Measurements from ENCODE around the gene DGCR2.

Gene DGCR2

DNA sequence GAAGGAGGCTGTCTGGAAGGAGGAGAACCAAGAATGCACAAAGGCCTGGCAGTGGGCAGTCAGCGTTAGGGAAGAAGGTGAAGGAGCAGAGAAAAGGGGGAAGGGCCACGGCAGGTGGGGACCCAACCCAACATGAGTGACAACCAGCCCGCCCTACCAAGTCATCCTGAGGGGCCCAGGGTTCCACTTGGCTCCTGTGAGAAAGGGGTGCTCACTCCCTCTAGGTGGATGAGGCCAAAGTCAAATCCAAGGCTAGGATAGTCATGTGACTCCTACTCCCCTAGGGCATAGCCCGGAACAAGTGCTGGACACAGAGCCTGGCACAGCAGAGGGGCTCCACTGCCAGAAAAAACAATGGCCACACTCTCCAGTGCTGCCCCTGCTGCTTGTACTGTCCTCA lies 2.2 kb upstream of the DGCR2 start:
- TF ChIP-seq CTCF (conservative IDR thresholded peaks at IDR 0.05), result no peak
- TF ChIP-seq ZFX (IDR thresholded peaks at IDR 0.05), result no peak
- no peak overlapping the region for H3K27ac ChIP-seq

DNA sequence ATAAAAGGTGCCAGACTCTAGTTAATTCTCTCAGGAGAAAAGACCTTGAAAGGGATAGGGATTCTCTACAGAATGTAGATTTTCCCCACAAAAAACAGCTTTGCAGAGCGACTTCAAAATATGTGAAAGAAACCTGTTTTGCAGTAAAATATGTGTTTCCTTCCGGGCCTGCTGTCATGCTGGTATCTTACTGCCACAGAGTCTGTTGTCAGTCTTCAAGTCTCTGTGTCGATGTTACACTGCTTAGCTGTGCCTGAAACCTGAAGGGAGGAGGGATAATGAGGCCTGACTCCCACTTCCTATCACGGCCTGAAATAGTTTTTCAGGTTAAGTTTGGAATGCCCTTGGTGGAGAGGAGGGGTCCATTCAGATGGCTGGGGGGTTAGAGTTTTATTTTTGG lies 1.7 kb upstream of the DGCR2 start:
- TF ChIP-seq CTCF (conservative IDR thresholded peaks at IDR 0.05) (no peak), ZFX (IDR thresholded peaks at IDR 0.05) (no peak)
- H3K27ac ChIP-seq, result no peak overlapping the region

DNA sequence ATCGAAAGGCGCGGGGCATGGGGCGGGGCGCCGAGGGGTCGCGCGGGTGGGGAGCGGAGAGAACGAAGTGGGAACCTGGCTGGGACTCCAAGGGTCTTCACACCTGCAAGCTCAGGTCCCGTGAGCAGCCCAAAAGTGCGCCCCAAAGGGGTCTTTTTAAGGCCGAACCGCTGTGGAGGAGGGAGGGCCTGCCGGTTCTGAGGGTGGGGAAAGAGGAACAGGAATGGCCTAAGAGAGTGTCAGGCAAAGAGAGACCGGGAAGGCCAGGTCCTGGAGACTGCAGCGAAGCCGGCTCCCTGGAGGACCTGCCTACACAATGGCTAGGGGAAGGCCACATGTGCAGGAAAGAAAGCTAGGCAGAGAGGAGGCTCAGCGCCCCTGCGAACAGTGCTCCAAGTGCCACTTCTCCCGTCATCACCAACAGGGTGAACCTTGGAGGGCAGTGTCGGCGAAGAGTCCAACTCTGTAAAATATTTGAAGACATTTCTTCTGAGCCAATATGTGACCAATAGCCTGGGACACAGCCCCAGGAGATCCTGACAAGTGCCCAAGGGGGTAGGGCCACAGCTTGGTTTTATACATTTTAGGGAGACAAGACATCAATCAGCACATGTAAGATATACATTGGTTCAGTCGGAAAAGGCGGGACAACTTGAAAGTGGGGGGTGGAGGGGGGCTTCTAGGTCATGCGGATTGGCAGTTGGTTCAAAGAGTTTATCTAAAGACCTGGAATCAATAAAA lies 710 bp upstream of the DGCR2 start:
- peak overlapping the region; percentile 89 for H3K27ac ChIP-seq

DNA sequence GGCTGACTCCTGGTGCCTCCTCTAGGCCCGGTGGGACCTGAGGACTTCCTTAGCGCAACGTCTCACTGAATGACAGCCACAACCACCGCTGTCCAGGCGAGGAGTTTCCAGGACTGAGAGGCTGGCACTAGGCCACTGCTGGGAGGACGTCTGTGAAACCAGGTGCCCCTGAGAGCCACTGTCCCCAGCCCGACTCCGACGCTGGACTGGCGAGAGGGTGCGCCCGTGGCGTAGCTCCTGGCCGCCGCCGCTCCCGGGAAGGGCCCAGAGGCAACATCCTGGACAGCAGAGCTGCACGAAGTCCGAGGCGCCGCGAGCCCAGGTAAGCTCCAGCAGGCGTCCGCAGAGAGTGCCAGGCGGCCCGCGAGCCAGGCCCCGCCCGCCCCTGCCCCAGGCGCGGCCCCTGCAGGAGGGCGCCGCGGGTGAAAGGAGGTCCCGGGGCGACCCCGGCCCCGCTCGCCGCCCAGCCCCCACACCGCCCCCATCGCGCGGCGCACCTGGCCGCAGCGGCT lies 525 bp downstream of the DGCR2 start:
- TF ChIP-seq ZFX (IDR thresholded peaks at IDR 0.05) (peak; percentile 79; the same call in 1 of the 2 replicates), CTCF (conservative IDR thresholded peaks at IDR 0.05) (no peak)
- peak overlapping the region; percentile 89 for H3K27ac ChIP-seq

More for the DNA sequence above, 710 bp upstream of the DGCR2 start:
- no peak for TF ChIP-seq ZFX (IDR thresholded peaks at IDR 0.05)

DNA sequence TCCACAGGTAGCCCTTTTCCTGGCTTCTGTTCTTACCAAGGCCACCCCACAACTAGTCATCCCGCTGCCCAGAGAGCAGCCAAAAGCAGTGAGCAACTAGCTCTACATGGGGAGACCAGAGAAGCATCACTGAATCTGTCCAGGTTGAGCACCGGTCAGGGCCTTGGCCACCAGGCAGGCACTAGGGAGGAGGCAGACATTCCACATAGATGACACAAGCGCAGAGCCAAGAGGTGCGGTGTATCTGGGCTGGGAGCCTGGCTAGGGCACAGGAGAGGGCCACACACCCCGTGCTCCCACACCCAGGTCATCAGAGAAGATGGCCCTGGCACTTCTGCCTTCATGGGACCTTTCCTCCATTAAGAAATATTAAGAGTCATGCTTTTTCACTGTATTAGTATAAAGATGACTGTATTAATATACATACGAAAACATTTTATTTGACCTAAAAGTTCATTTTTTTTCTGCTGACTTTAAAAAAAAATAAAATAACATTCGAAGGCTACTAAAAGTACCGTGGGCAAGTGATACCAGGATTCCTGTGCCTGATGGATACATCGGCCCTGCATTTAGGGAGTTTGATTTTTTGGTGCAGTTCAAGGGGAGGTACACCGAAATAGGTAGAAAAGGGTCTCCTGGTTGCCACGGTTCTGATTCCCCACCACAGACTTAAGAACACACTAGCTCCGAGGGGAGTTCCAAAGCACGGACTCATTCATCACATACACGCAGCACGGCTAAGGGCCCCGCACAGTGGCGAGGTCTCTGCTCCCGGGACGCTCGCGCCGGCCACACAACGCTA lies 1.2 kb downstream of the DGCR2 start:
- H3K27ac ChIP-seq, result peak overlapping the region; percentile 89
- TF ChIP-seq ZFX (IDR thresholded peaks at IDR 0.05) (no peak), CTCF (conservative IDR thresholded peaks at IDR 0.05) (no peak)

DNA sequence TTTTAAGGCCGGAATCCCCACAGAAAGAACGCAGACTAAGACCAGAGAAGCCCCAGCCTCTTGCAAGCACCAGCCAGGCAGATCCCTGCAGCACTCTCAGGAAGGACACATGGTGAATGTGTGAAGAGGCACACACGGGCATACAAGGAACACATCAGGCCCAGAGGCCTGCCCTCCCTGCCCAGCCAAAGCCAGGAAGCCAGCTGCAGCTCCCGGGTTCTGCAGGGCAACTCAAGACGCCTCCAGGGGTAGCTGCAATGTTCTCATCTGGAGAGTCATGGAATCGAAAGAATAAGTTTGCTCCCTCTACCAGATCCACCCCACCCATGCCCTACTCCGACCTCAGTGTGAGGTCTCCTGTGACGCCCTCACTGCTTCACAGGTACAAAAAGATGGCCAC lies 2.3 kb downstream of the DGCR2 start:
- TF ChIP-seq CTCF (conservative IDR thresholded peaks at IDR 0.05), result no peak
- TF ChIP-seq ZFX (IDR thresholded peaks at IDR 0.05), result no peak
- H3K27ac ChIP-seq, result no peak overlapping the region

GRCh38 chr22:19118329-19118880 lies 3.8 kb downstream of the DGCR2 start:
- TF ChIP-seq ZFX (IDR thresholded peaks at IDR 0.05) (no peak), CTCF (conservative IDR thresholded peaks at IDR 0.05) (no peak)
- H3K27ac ChIP-seq, result no peak overlapping the region

Data from C4-2B (cell line).